ENCODE results near the gene SBF2.
"Not testable (repeated sequence)": the region's sequence is repeated elsewhere in the genome, so short reads cannot be mapped to it uniquely, and the experiment has no call there.

Gene SBF2

DNA sequence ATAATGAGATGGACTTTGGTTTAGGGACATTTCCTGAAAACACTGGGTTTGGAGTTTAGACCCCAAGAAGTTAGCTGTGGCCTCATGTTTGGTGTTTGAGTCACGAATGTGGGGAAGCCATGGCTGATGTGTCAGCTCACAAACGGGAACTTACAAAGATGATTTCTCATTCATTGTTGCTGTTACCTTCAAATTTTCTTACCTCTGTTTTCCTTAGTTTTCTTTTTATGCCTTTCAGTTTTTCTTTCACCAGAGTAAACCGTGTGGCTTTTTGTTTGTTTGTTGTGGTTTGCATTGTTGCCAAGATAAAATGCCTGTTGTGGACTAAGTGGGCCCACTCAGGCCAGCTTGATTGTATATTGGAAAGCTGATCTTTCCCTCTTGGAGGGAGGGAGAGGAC is 541.0 kb downstream of the SBF2 start:
- no peak for DNase-seq (ENCODE audit: low read depth)
- no peak overlapping the region for H3K4me3 ChIP-seq (ENCODE audit: low read length)
- TF ChIP-seq, protein P1, sequence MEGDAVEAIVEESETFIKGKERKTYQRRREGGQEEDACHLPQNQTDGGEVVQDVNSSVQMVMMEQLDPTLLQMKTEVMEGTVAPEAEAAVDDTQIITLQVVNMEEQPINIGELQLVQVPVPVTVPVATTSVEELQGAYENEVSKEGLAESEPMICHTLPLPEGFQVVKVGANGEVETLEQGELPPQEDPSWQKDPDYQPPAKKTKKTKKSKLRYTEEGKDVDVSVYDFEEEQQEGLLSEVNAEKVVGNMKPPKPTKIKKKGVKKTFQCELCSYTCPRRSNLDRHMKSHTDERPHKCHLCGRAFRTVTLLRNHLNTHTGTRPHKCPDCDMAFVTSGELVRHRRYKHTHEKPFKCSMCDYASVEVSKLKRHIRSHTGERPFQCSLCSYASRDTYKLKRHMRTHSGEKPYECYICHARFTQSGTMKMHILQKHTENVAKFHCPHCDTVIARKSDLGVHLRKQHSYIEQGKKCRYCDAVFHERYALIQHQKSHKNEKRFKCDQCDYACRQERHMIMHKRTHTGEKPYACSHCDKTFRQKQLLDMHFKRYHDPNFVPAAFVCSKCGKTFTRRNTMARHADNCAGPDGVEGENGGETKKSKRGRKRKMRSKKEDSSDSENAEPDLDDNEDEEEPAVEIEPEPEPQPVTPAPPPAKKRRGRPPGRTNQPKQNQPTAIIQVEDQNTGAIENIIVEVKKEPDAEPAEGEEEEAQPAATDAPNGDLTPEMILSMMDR (conservative IDR thresholded peaks at IDR 0.05; ENCODE audit: low read depth, low read length) = no peak

DNA sequence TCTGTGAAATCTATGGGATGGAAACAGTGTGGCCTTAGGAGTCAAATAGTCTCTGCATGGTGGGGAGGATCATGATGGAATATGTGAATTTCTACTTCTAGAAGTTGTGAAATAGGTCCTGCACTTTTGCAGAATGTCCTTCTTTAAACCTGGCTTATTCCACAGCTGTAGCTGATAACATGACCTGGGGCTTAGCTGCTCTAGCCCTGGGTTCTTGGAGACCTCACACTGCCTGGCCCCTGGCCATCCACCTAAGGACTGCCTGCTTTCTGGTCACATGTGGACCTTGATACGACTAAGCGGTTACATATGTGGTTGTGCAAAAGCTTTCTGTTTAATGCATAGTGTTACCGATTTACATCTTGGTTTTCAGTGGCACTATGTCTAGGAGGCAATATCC is 541.9 kb downstream of the SBF2 start:
- no peak overlapping the region for H3K4me3 ChIP-seq (ENCODE audit: low read length)
- TF ChIP-seq, protein P1 (conservative IDR thresholded peaks at IDR 0.05; ENCODE audit: low read depth, low read length) = no peak
- DNase-seq (ENCODE audit: low read depth) = no peak

DNA sequence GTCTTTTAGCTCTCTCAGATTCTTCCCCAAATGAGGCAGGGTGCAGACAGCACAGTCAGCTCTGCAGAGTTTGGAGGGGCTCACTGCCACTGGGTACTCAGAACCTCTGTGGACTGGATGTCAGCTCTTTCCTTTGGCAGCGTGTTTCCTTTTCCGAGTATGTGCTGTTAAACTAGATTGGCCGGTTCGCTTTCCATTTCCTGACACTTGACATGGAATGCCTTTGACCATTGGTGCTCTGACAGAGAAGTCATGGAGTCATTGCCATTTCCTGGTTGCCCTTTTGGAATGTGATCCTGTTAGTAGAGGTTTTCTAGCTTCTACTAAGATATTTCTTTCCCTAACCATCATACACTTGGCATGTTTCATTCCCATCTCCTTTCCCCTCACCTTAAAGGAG is 543.5 kb downstream of the SBF2 start:
- no peak for DNase-seq (ENCODE audit: low read depth)
- no peak overlapping the region for H3K4me3 ChIP-seq (ENCODE audit: low read length)
- TF ChIP-seq, protein P1 (conservative IDR thresholded peaks at IDR 0.05; ENCODE audit: low read depth, low read length) = no peak

DNA sequence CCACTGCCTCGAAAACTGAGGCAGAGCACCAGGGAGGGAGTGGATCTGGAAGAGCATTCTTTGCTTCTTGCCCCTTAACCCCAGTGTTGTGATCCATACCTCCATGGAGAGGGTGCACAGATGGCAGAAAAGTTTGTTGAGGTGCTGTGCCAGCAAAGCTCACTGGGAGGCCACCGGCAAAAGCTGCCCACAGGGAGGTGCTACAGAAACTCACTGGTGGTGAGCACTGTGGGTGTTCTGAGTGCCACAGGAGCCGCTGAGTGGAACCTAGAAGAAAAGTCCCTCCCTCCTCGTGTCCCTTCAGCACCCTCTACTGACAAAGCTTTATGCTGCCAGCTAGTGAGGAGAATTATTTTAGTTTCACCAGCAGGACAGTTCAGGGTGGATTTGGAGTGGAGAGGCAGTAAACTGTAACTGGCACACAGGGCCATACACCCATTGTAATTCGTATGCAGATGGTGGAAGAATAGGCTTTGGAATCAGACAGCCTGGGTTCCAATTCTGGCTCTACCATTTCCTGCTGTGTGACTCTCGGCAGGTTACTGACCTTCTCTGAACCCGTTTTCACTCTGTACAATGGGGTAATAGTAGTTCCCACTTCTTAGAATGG is 545.6 kb downstream of the SBF2 start:
- no peak overlapping the region for H3K4me3 ChIP-seq (ENCODE audit: low read length)
- TF ChIP-seq, protein P1 (conservative IDR thresholded peaks at IDR 0.05; ENCODE audit: low read depth, low read length) = peak; percentile 80
- no peak for DNase-seq (ENCODE audit: low read depth)

- TF ChIP-seq, protein P1 (conservative IDR thresholded peaks at IDR 0.05; ENCODE audit: low read depth, low read length) = no peak
- DNase-seq (ENCODE audit: low read depth) = no peak
- no peak overlapping the region for H3K4me3 ChIP-seq (ENCODE audit: low read length)
Measured at GRCh38 chr11:9747828-9748227, 546.2 kb downstream of the SBF2 start.

GRCh38 chr11:9747229-9747628 is 546.8 kb downstream of the SBF2 start:
- TF ChIP-seq, protein P1 (conservative IDR thresholded peaks at IDR 0.05; ENCODE audit: low read depth, low read length) = no peak
- DNase-seq (ENCODE audit: low read depth) = no peak

DNA sequence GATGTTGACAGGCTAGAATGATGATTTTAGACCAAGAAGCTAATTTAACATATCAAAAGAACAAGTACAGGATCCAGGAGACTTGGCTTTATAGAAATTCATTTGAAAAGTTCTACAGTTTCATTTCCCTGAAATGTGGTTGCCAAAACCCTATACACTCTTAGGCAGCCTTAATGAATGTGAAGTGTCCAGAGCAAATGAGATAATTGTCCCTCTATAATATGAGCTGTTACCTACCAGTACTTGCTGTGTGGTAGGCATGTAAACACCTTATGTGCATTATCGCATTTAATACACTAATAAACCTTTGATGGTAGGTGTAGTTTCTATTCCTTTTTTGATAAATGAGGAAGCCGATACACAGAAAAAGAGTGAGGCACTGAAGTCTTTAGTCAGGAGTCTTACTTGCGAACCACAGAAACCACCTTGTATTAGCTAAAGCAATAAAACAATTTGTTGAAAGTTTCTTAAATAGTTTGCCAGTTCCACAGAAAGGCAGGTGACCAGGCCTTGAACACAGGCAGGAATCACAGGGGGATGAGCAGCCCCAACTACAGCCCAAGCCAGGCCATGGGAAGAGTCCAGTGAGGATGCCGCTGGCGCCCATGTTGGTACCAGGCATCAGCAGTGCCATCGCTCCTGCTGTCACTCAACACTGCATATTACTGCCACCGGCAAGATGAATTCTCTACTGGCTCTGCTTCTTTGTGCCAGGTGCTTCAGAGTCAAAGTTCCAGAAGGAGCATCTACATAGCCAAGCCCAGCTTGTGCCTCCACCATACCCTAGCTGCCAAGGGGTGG is 548.4 kb downstream of the SBF2 start:
- H3K4me3 ChIP-seq (ENCODE audit: low read length) = no peak overlapping the region
- TF ChIP-seq, protein P1 (conservative IDR thresholded peaks at IDR 0.05; ENCODE audit: low read depth, low read length) = no peak
- no peak for DNase-seq (ENCODE audit: low read depth)

More at GRCh38 chr11:9747229-9747628, 546.8 kb downstream of the SBF2 start:
- no peak overlapping the region for H3K4me3 ChIP-seq (ENCODE audit: low read length)

DNA sequence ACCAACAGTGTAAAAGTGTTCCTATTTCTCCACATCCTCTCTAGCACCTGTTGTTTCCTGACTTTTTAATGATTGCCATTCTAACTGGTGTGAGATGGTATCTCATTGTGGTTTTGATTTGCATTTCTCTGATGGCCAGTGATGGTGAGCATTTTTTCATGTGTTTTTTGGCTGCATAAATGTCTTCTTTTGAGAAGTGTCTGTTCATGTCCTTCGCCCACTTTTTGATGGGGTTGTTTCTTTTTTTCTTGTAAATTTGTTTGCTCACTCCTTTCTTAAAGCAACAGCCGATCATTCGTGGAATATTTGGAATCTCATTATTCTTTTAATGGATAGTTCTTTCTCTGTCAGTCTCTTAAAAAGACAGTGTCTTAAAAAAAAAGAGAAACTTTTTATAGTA is 550.5 kb downstream of the SBF2 start:
- not testable (repeated sequence) for DNase-seq (ENCODE audit: low read depth); H3K4me3 ChIP-seq (ENCODE audit: low read length)
